Measurements from ENCODE around the gene PPP1R3C. TPM values are rescaled to one million over a fixed set of nuclear protein-coding genes. Genes with fewer than 3 reads are reported as not detected.

Gene PPP1R3C
- total RNA-seq, 1 experiment from 2014 or later: 6.0 TPM

GRCh38 chr10:91601212-91601611 is 31.7 kb downstream of the PPP1R3C start:
- DNase-seq (ENCODE audit: low spot score): no peak

GRCh38 chr10:91598211-91598977 is 34.5 kb downstream of the PPP1R3C start:
- DNase-seq (ENCODE audit: low spot score): peak; percentile 42

- no peak for DNase-seq (ENCODE audit: low spot score)
Measured at GRCh38 chr10:91597197-91597881, 35.5 kb downstream of the PPP1R3C start.

GRCh38 chr10:91596825-91597196 is 36.1 kb downstream of the PPP1R3C start:
- DNase-seq (ENCODE audit: low spot score): no peak

- DNase-seq (ENCODE audit: low spot score): no peak
Measured at GRCh38 chr10:91593834-91594233, 39.0 kb downstream of the PPP1R3C start.

GRCh38 chr10:91593366-91593765 is 39.5 kb downstream of the PPP1R3C start:
- no peak for DNase-seq (ENCODE audit: low spot score)

GRCh38 chr10:91592266-91592975 is 40.5 kb downstream of the PPP1R3C start:
- DNase-seq (ENCODE audit: low spot score): no peak

- no peak for DNase-seq (ENCODE audit: low spot score)
Measured at GRCh38 chr10:91591797-91592174, 41.1 kb downstream of the PPP1R3C start.

- peak; percentile 39 for DNase-seq (ENCODE audit: low spot score)
Measured at GRCh38 chr10:91590904-91591796, 41.7 kb downstream of the PPP1R3C start.

GRCh38 chr10:91590142-91590903 is 42.5 kb downstream of the PPP1R3C start:
- DNase-seq (ENCODE audit: low spot score): peak; percentile 87

GRCh38 chr10:91589658-91590035 is 43.2 kb downstream of the PPP1R3C start:
- no peak for DNase-seq (ENCODE audit: low spot score)

GRCh38 chr10:91589015-91589657 is 43.7 kb downstream of the PPP1R3C start:
- DNase-seq (ENCODE audit: low spot score): no peak

GRCh38 chr10:91587710-91588638 is 44.9 kb downstream of the PPP1R3C start:
- DNase-seq (ENCODE audit: low spot score): peak; percentile 32

- no peak for DNase-seq (ENCODE audit: low spot score)
Measured at GRCh38 chr10:91582153-91582554, 50.7 kb downstream of the PPP1R3C start.

- no peak for DNase-seq (ENCODE audit: low spot score)
Measured at GRCh38 chr10:91579329-91579985, 53.4 kb downstream of the PPP1R3C start.

Data from H4 (cell line).